ENCODE measurements around the gene NDE1.

GRCh38 chr16:15743657-15744056 is 93.6 kb downstream of the NDE1 start:
- TF ChIP-seq, protein P1, sequence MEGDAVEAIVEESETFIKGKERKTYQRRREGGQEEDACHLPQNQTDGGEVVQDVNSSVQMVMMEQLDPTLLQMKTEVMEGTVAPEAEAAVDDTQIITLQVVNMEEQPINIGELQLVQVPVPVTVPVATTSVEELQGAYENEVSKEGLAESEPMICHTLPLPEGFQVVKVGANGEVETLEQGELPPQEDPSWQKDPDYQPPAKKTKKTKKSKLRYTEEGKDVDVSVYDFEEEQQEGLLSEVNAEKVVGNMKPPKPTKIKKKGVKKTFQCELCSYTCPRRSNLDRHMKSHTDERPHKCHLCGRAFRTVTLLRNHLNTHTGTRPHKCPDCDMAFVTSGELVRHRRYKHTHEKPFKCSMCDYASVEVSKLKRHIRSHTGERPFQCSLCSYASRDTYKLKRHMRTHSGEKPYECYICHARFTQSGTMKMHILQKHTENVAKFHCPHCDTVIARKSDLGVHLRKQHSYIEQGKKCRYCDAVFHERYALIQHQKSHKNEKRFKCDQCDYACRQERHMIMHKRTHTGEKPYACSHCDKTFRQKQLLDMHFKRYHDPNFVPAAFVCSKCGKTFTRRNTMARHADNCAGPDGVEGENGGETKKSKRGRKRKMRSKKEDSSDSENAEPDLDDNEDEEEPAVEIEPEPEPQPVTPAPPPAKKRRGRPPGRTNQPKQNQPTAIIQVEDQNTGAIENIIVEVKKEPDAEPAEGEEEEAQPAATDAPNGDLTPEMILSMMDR (IDR thresholded peaks at IDR 0.05) = no peak
- TF ChIP-seq POLR2A (IDR thresholded peaks at IDR 0.05) = no peak
- TF ChIP-seq EP300 (IDR thresholded peaks at IDR 0.05) = no peak

Data from stomach (tissue), 4 donors.